SK-N-MC (cell line): ENCODE data around the gene CLIP2.

Experiments used
- DNase-seq: peaks from one replicate; pipeline ENCODE4 v3.0.0-alpha.2; 2011; ENCODE audit warnings: low read depth, low spot score
- H3K27ac ChIP-seq: fragments of 200-600 bp; sonication (generic); 2 replicates; pipeline ENCODE4 v1.5.1; 2016; ENCODE audit warnings: mixed run types
- H3K36me3 ChIP-seq: fragments of 200-600 bp; sonication (generic); 2 replicates; pipeline ENCODE4 v1.6.1; 2017; ENCODE audit warnings: antibody characterized with exemption, low read length, mixed read lengths; ENCODE audit not compliant: insufficient read depth
- H3K4me3 ChIP-seq: fragments of 200-600 bp; sonication (generic); 2 replicates; pipeline ENCODE4 v1.5.1; 2016
- H3K9ac ChIP-seq: fragments of 200-600 bp; sonication (generic); 2 replicates; pipeline ENCODE4 v1.8.0; 2017; ENCODE audit warnings: mixed run types, mixed read lengths; ENCODE audit not compliant: insufficient read length
- H3K9me3 ChIP-seq: fragments of 200-600 bp; sonication (generic); 2 replicates; pipeline ENCODE4 v1.6.1; 2017; ENCODE audit warnings: low read depth, mild to moderate bottlenecking, antibody characterized with exemption, low read length, moderate library complexity, mixed read lengths
- EZH2 ChIP-seq: fragments of 200-600 bp; sonication (generic); IDR thresholded peaks from one replicate; pipeline ENCODE4 v1.6.1; 2017; ENCODE audit warnings: antibody characterized with exemption
- FOXP2 ChIP-seq: optimal IDR thresholded peaks from 2 replicates; pipeline ENCODE3; 2011; ENCODE audit warnings: mild to moderate bottlenecking, moderate library complexity; ENCODE audit not compliant: insufficient read depth; ENCODE audit errors: extremely low read length, control extremely low read depth
- POLR2AphosphoS5 ChIP-seq: IDR thresholded peaks from 2 replicates; pipeline ENCODE4 v1.6.1; 2012; ENCODE audit warnings: mild to moderate bottlenecking, low read depth, low read length, borderline replicate concordance

CLIP2 gene

GRCh38 chr7:74452748-74453321, 163.6 kb downstream of the CLIP2 start:
- Histone ChIP-seq H3K9ac (peak overlapping the region; percentile 93), H3K27ac (peak overlapping the region; percentile 91), H3K36me3 (no peaks in the 10 kb centered on the region), H3K9me3 (no peaks in the 10 kb centered on the region), H3K4me3 (peak overlapping the region; percentile 88)
- DNase-seq, result no peak
- TF ChIP-seq EZH2 (no peak), FOXP2 (no peak), POLR2AphosphoS5 (no peak)

DNA sequence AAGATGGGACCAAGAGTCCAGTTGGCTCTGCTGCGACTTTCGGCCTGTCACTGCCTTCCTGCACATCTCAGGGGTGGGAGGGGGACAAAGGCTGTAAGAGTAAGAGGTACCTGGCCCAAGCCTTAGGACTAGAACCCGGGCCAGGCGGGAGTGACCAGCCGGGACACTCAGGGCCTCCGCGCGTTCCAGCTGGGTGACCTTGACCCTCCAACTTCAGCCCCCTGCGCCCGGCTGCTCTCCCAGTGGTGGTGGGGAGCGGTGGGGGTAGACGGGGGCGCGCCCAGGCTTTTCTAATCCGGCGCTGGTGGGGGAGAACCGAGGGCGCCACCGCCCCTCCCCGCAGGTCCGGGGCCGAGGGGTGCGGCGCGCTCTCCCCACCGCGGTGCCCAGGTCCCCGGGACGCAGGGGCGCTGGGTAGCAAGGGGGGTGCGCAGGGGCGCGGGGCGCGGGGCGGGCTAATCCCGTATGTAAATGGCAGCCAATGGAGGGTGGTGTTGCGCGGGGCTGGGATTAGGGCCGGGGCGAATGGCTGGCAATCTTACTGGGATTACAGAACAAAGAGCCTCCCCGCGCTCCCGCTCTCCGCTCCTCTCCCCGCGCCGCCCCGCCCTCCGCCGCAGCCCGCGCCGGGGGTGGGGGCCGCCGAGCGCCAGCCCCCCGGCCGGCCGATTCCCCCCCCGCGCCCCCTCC, 164.3 kb downstream of the CLIP2 start, which contains the start of gene GTF2IRD1:
GTF2IRD1 (plus strand) TSS at position 585 of the 690 bp plus-strand sequence. CDS start 54,175 bp downstream, outside the sequence.
- no peaks in the 10 kb centered on the region for H3K36me3 ChIP-seq
- no peaks in the 10 kb centered on the region for H3K9me3 ChIP-seq
- no peak for DNase-seq
- H3K4me3 ChIP-seq, result peak within 1 kb of the TSS; percentile 88
- peak within 1 kb of the TSS; percentile 93 for H3K9ac ChIP-seq
- no peak; the same call in none of the 2 replicates for TF ChIP-seq POLR2AphosphoS5
- no peak for TF ChIP-seq EZH2
- TF ChIP-seq FOXP2, result no peak
- peak within 1 kb of the TSS; percentile 91 for H3K27ac ChIP-seq

GRCh38 chr7:74454021-74454924, 165.1 kb downstream of the CLIP2 start:
- H3K9ac ChIP-seq, result peak overlapping the region; percentile 86

DNA sequence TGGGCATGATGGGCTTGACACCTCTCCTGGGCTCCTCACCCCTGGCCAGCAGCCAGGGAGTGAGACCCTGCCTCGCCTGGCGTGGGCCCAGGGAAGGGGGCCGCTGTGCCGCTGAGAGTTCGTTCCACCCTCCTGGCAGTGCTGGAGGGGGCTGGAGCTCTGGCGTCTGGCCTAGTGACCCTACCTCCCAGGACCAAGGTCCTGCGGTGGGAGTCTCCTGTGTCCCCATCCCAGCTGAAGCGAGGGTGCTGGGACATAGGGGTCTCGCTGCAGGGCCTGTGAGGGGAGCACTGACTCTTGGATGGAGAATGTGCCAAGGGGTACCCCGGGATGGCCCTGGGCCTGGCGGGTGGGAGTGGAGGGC, 165.7 kb downstream of the CLIP2 start:
- Histone ChIP-seq H3K4me3 (peak overlapping the region; percentile 88), H3K36me3 (no peaks in the 10 kb centered on the region), H3K27ac (peak overlapping the region; percentile 49), H3K9me3 (no peaks in the 10 kb centered on the region), H3K9ac (peak overlapping the region; percentile 86)
- no peak for DNase-seq
- TF ChIP-seq EZH2 (no peak), POLR2AphosphoS5 (no peak; the same call in 1 of the 2 replicates), FOXP2 (no peak)

More at GRCh38 chr7:74454021-74454924, 165.1 kb downstream of the CLIP2 start:
- Histone ChIP-seq H3K36me3 (no peaks in the 10 kb centered on the region), H3K9me3 (no peaks in the 10 kb centered on the region), H3K4me3 (peak overlapping the region; percentile 88), H3K27ac (peak overlapping the region; percentile 49)
- no peak for DNase-seq
- no peak for TF ChIP-seq FOXP2
- TF ChIP-seq POLR2AphosphoS5, result peak; percentile 2; the same call in 1 of the 2 replicates

DNA sequence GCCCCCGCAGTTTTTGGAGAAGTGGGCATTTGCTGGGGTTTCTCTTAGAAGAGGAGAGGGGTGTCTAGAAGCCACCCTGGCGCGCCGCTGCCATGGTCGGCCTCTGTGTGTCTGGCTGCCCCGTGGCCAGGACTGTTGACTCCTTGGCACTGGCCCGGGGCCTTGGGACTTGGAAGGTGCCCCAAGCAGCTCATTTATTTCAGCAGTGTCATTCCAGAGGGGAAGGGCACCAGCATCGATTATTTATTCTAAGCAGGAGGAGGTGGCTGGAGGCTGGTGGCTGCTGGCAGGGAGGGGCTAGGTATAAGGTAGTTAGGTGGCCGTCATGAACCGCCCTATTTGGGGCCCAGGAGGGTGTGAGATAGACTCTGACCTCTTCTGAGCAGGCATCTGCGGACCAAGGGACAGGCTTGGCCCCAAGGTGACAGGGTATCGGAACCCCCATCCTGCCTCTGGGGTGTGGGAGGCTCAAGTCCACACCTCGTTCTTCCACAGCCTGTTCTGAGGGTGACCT, 166.1 kb downstream of the CLIP2 start:
- Histone ChIP-seq H3K9ac (peak overlapping the region; percentile 86), H3K36me3 (no peaks in the 10 kb centered on the region), H3K27ac (peak overlapping the region; percentile 49), H3K4me3 (peak overlapping the region; percentile 88), H3K9me3 (no peaks in the 10 kb centered on the region)
- DNase-seq, result no peak
- TF ChIP-seq POLR2AphosphoS5, result no peak
- TF ChIP-seq EZH2, result no peak
- TF ChIP-seq FOXP2, result no peak
